ENCODE data around the gene ELFN2. TPM values are rescaled to one million over a fixed set of nuclear protein-coding genes. Genes with fewer than 3 reads are reported as not detected.

Gene ELFN2
- total RNA-seq, 1 donor from 2014 or later = 0.23 TPM

GRCh38 chr22:37324340-37325038 lies 102.8 kb downstream of the ELFN2 start:
- no peak for DNase-seq (ENCODE audit: low spot score)
- peak; percentile 21 for ATAC-seq

GRCh38 chr22:37320726-37321677 lies 106.3 kb downstream of the ELFN2 start:
- peak; percentile 32 for ATAC-seq
- no peak for DNase-seq (ENCODE audit: low spot score)

- DNase-seq (ENCODE audit: low spot score) (no peak), ATAC-seq (no peak)
Observed at GRCh38 chr22:37319469-37319868, 107.8 kb downstream of the ELFN2 start.

GRCh38 chr22:37318364-37319109 lies 108.7 kb downstream of the ELFN2 start:
- no peak for ATAC-seq
- DNase-seq (ENCODE audit: low spot score) = no peak

Other genes starting within 250 kb of the ELFN2 start
- gene C1QTNF6, start 239.2 kb downstream of the ELFN2 start, total RNA-seq = 12.6 TPM
- not detected for gene SSTR3, start 215.0 kb downstream of the ELFN2 start, total RNA-seq
- 4.5 TPM for gene RAC2, start 183.2 kb downstream of the ELFN2 start, total RNA-seq
- gene CYTH4, start 145.0 kb downstream of the ELFN2 start, total RNA-seq = 5.2 TPM
- gene MFNG, start 58.9 kb upstream of the ELFN2 start, total RNA-seq = 8.0 TPM
- gene CARD10, start 91.9 kb upstream of the ELFN2 start, total RNA-seq = 22.4 TPM
- gene CDC42EP1, start 133.0 kb upstream of the ELFN2 start, total RNA-seq = 38.9 TPM
- 0.65 TPM for gene LGALS2, start 152.6 kb upstream of the ELFN2 start, total RNA-seq
- gene GGA1, start 181.4 kb upstream of the ELFN2 start, total RNA-seq = 27.3 TPM
- gene SH3BP1, start 212.2 kb upstream of the ELFN2 start, total RNA-seq = 3.0 TPM
- gene PDXP, start 231.2 kb upstream of the ELFN2 start, total RNA-seq = 40.9 TPM
- gene LGALS1, start 248.2 kb upstream of the ELFN2 start, total RNA-seq = 115 TPM